ENCODE measurements around the gene ADD1.

ADD1 gene

GRCh38 chr4:2834001-2834921, 9.4 kb upstream of the ADD1 start:
- no peaks in the 10 kb centered on the region; the same call in 1 of the 2 replicates for H3K4me1 ChIP-seq (ENCODE audit: insufficient read depth, low read length)
- H3K27ac ChIP-seq (ENCODE audit: low read length): no peak overlapping the region
- H3K9me3 ChIP-seq (ENCODE audit: insufficient read depth, low read depth, low read length): no peaks in the 10 kb centered on the region
- peaks cover 39% of the 10 kb centered on the region for H3K36me3 ChIP-seq (ENCODE audit: insufficient read depth, low read depth, low read length)
- H3K27me3 ChIP-seq (ENCODE audit: insufficient read depth, low read length): no peaks in the 10 kb centered on the region
- no peak overlapping the region for H3K4me3 ChIP-seq (ENCODE audit: low read length)
- no peak overlapping the region for H3K9ac ChIP-seq (ENCODE audit: low read depth, low read length)

GRCh38 chr4:2835978-2836377, 7.7 kb upstream of the ADD1 start:
- no peak overlapping the region for H3K27ac ChIP-seq (ENCODE audit: low read length)
- peaks cover 4% of the 10 kb centered on the region; the same call in 1 of the 2 replicates for H3K9me3 ChIP-seq (ENCODE audit: insufficient read depth, low read depth, low read length)
- no peaks in the 10 kb centered on the region for H3K27me3 ChIP-seq (ENCODE audit: insufficient read depth, low read length)
- H3K9ac ChIP-seq (ENCODE audit: low read depth, low read length): no peak overlapping the region
- H3K36me3 ChIP-seq (ENCODE audit: insufficient read depth, low read depth, low read length): peaks cover 34% of the 10 kb centered on the region
- H3K4me1 ChIP-seq (ENCODE audit: insufficient read depth, low read length): no peaks in the 10 kb centered on the region; the same call in 1 of the 2 replicates
- H3K4me3 ChIP-seq (ENCODE audit: low read length): no peak overlapping the region

GRCh38 chr4:2836391-2836859, 7.2 kb upstream of the ADD1 start:
- H3K9me3 ChIP-seq (ENCODE audit: insufficient read depth, low read depth, low read length): peaks cover 4% of the 10 kb centered on the region; the same call in 1 of the 2 replicates
- H3K27me3 ChIP-seq (ENCODE audit: insufficient read depth, low read length): no peaks in the 10 kb centered on the region
- H3K4me1 ChIP-seq (ENCODE audit: insufficient read depth, low read length): no peaks in the 10 kb centered on the region; the same call in 1 of the 2 replicates
- no peak overlapping the region for H3K9ac ChIP-seq (ENCODE audit: low read depth, low read length)
- H3K4me3 ChIP-seq (ENCODE audit: low read length): no peak overlapping the region
- H3K36me3 ChIP-seq (ENCODE audit: insufficient read depth, low read depth, low read length): peaks cover 30% of the 10 kb centered on the region
- no peak overlapping the region for H3K27ac ChIP-seq (ENCODE audit: low read length)

DNA sequence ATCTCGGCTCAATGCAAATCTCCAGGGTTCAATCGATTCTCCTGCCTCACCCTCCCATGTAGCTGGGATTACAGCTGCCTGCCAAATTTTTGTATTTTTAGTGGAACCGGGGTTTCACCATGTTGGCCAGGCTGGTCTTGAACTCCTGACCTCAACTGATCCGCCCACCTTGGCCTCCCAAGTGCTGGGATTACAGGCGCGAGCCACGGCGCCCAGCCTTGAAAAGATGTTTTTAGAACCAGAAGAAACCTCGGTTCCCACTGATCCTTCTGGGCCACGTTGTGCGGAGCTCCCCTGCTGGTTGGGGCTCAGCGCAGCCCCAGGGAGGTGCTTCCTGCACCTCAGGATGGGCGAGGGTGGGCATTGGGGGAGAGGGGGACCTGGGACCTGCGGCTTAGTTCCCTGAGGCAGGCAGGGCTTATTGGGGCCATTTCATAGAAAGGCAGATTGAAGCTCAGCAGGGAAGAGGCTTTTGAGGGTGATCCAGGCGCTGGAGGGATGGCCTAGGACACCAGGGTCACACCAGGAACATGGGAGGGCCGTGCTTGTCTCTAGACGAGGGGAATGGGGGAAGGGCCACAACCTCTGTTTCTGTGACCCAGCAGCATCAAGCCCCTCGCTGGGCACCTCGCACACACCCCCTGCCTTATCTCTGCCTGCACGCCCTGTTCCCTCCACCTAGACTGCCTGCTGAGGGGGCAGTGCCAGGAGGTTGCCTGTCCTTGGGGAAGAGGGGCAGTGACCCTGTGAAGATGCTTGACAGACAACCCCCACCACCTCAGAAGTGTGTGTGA, 6.3 kb upstream of the ADD1 start:
- peaks cover 4% of the 10 kb centered on the region; the same call in 1 of the 2 replicates for H3K9me3 ChIP-seq (ENCODE audit: insufficient read depth, low read depth, low read length)
- peaks cover 22% of the 10 kb centered on the region for H3K36me3 ChIP-seq (ENCODE audit: insufficient read depth, low read depth, low read length)
- no peaks in the 10 kb centered on the region for H3K27me3 ChIP-seq (ENCODE audit: insufficient read depth, low read length)
- H3K4me1 ChIP-seq (ENCODE audit: insufficient read depth, low read length): no peaks in the 10 kb centered on the region; the same call in 1 of the 2 replicates
- H3K27ac ChIP-seq (ENCODE audit: low read length): no peak overlapping the region
- no peak overlapping the region for H3K9ac ChIP-seq (ENCODE audit: low read depth, low read length)
- H3K4me3 ChIP-seq (ENCODE audit: low read length): no peak overlapping the region

- H3K4me3 ChIP-seq (ENCODE audit: low read length): no peak overlapping the region
- no peak overlapping the region for H3K27ac ChIP-seq (ENCODE audit: low read length)
- no peaks in the 10 kb centered on the region; the same call in 1 of the 2 replicates for H3K4me1 ChIP-seq (ENCODE audit: insufficient read depth, low read length)
- H3K9me3 ChIP-seq (ENCODE audit: insufficient read depth, low read depth, low read length): peaks cover 4% of the 10 kb centered on the region; the same call in 1 of the 2 replicates
- no peak overlapping the region for H3K9ac ChIP-seq (ENCODE audit: low read depth, low read length)
- peaks cover 16% of the 10 kb centered on the region for H3K36me3 ChIP-seq (ENCODE audit: insufficient read depth, low read depth, low read length)
- no peaks in the 10 kb centered on the region for H3K27me3 ChIP-seq (ENCODE audit: insufficient read depth, low read length)
Measured at GRCh38 chr4:2837904-2838496, 5.6 kb upstream of the ADD1 start.

DNA sequence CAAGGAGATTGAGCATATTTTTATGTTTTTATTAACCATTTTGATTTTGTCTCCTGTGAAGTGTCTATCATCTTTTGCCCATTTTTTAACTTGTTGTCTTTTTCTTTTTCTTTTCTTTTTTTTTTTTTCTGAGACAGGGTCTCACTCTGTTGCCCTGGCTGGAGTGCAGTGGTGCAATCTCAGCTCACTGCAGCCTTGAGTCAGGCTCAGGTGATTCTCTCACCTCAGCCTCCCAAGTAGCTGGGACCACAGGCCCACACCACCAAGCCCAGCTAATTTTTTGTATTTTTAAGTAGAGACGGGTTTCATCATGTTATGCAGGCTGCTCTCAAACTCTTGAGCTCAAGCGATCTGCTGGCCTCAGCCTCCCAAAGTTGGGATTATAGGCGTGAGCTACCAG, 4.6 kb upstream of the ADD1 start:
- H3K36me3 ChIP-seq (ENCODE audit: insufficient read depth, low read depth, low read length): peaks cover 5% of the 10 kb centered on the region; the same call in 1 of the 2 replicates
- no peak overlapping the region for H3K9ac ChIP-seq (ENCODE audit: low read depth, low read length)

DNA sequence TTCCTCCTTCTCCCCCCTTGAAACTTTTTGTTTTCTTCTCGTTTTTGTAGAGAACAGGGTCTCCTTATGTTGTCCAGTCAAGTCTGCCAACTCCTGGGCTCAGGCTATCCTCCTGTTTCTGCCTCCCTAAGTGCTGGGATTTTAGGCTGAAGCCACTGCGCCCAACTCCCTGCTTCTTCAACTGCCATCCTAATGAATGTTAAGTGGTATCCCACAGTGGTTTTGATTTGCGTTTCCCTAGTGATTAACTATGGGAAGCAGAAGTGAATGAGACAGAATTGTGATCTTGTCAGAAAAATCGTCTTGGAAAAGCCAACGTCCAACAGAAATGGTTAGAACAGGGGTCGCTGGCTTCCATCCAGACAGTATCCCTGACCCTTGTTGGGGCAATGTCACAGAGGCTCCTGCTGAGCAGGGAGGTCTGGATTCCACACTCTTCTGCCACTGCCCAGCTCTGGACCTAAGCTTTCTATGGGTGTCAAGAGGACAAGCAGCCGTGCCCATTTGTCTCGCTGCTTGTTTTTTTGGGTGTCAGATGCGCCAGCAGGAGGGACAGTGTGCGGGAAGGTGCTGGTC, 869 bp upstream of the ADD1 start:
- Histone ChIP-seq H3K4me3 (ENCODE audit: low read length) (peak overlapping the region; percentile 80), H3K36me3 (ENCODE audit: insufficient read depth, low read depth, low read length) (no peaks in the 10 kb centered on the region), H3K27ac (ENCODE audit: low read length) (no peak overlapping the region), H3K4me1 (ENCODE audit: insufficient read depth, low read length) (peaks cover 3% of the 10 kb centered on the region; the same call in 1 of the 2 replicates), H3K9me3 (ENCODE audit: insufficient read depth, low read depth, low read length) (peaks cover 4% of the 10 kb centered on the region; the same call in 1 of the 2 replicates), H3K27me3 (ENCODE audit: insufficient read depth, low read length) (no peaks in the 10 kb centered on the region), H3K9ac (ENCODE audit: low read depth, low read length) (peak overlapping the region; percentile 72; the same call in 1 of the 2 replicates)

More for the DNA sequence above, 4.6 kb upstream of the ADD1 start:
- no peak overlapping the region for H3K27ac ChIP-seq (ENCODE audit: low read length)
- H3K4me1 ChIP-seq (ENCODE audit: insufficient read depth, low read length): no peaks in the 10 kb centered on the region; the same call in 1 of the 2 replicates
- peaks cover 4% of the 10 kb centered on the region; the same call in 1 of the 2 replicates for H3K9me3 ChIP-seq (ENCODE audit: insufficient read depth, low read depth, low read length)
- no peaks in the 10 kb centered on the region for H3K27me3 ChIP-seq (ENCODE audit: insufficient read depth, low read length)
- H3K4me3 ChIP-seq (ENCODE audit: low read length): no peak overlapping the region

DNA sequence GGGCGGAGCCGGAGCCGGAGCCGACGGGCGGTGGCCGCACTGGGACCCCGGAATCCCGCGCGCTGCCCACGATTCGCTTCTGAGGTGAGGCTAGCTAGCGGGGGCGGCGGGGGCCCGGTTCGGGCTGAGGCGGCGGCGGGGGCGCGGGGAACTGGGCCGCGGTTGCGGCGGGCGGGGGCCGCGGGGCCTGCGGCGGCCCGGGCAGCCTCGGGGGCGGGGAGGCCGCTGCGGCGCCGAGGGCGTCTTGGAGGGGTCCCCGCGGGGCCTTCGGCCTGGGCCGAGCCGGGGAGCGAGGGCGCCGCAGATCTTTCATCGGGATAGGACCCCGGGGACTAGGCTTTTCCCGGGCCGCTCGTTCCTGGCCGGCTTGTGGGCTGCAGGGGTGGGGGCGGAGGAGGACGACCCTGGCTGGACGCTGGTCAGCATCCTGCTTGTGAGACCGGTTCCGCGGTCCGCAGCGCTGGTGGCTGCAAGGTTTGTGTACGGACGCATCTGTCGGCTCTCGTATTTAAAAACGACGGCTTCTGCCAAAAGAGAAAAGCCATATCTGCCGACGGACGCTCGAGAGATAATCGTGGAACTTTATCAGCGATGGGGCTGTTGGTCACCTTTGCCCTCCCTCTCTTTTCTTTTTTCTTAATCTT, 419 bp downstream of the ADD1 start:
- Histone ChIP-seq H3K27me3 (ENCODE audit: insufficient read depth, low read length) (no peaks in the 10 kb centered on the region), H3K27ac (ENCODE audit: low read length) (no peak overlapping the region), H3K4me1 (ENCODE audit: insufficient read depth, low read length) (peaks cover 3% of the 10 kb centered on the region; the same call in 1 of the 2 replicates), H3K9me3 (ENCODE audit: insufficient read depth, low read depth, low read length) (peaks cover 4% of the 10 kb centered on the region; the same call in 1 of the 2 replicates), H3K4me3 (ENCODE audit: low read length) (peak overlapping the region; percentile 96), H3K9ac (ENCODE audit: low read depth, low read length) (peak overlapping the region; percentile 61; the same call in 1 of the 2 replicates), H3K36me3 (ENCODE audit: insufficient read depth, low read depth, low read length) (no peaks in the 10 kb centered on the region)

GRCh38 chr4:2846172-2846571, 2.5 kb downstream of the ADD1 start:
- H3K4me1 ChIP-seq (ENCODE audit: insufficient read depth, low read length): peaks cover 3% of the 10 kb centered on the region; the same call in 1 of the 2 replicates
- H3K4me3 ChIP-seq (ENCODE audit: low read length): no peak overlapping the region
- no peaks in the 10 kb centered on the region for H3K27me3 ChIP-seq (ENCODE audit: insufficient read depth, low read length)
- H3K9ac ChIP-seq (ENCODE audit: low read depth, low read length): no peak overlapping the region
- H3K36me3 ChIP-seq (ENCODE audit: insufficient read depth, low read depth, low read length): no peaks in the 10 kb centered on the region
- H3K27ac ChIP-seq (ENCODE audit: low read length): no peak overlapping the region
- H3K9me3 ChIP-seq (ENCODE audit: insufficient read depth, low read depth, low read length): no peaks in the 10 kb centered on the region

DNA sequence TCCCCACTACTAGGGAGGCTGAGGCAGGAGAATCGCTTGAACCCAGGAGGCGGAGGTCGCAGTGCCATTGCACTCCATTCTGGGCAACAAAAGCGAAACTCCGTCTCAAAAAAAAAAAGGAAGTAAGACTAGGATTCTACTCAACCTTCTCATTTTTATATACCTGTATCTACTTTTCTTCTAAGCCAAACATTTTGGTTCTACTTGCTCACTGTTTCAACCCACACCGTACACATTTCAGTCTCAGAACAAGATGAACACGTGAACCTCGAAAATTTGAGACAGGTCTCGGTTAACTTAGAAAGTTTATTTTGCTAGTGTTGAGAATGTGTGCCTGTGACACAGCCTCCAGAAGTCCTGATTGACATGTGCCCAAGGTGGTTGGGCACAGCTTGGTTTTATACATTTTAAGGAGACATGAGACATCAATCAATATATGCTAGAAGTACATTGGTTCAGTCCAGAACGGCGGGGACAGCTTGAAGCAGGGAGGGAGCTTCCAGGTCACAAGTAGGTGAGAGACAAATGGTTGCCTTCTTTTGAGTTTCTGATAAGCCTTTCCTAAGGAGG, 3.7 kb downstream of the ADD1 start:
- Histone ChIP-seq H3K4me1 (ENCODE audit: insufficient read depth, low read length) (peaks cover 3% of the 10 kb centered on the region; the same call in 1 of the 2 replicates), H3K27ac (ENCODE audit: low read length) (no peak overlapping the region), H3K36me3 (ENCODE audit: insufficient read depth, low read depth, low read length) (no peaks in the 10 kb centered on the region), H3K27me3 (ENCODE audit: insufficient read depth, low read length) (no peaks in the 10 kb centered on the region), H3K4me3 (ENCODE audit: low read length) (no peak overlapping the region), H3K9me3 (ENCODE audit: insufficient read depth, low read depth, low read length) (no peaks in the 10 kb centered on the region), H3K9ac (ENCODE audit: low read depth, low read length) (no peak overlapping the region)
